ENCODE measurements around the gene ISM1.

GRCh38 chr20:13259921-13260320 lies 38.8 kb downstream of the ISM1 start:
- TF ChIP-seq CTCF (IDR thresholded peaks at IDR 0.05; ENCODE audit: insufficient read depth, low read depth, low read length) = no peak
- no peak for TF ChIP-seq EZH2 (IDR thresholded peaks at IDR 0.05; ENCODE audit: insufficient read depth, low read length)
